K562 (cell line): ENCODE measurements around the gene TMEM143. TPM values are rescaled to one million over a fixed set of nuclear protein-coding genes. Genes with fewer than 3 reads are reported as not detected.
A peak's percentile ranks its signal among the peaks of the same experiment; 100 is the strongest.

Experiments
- ASH1L ChIP-seq: fragments of 450-650 bp; IDR thresholded peaks from 2 replicates; pipeline ENCODE4 v1.6.1; 2018; ENCODE audit warnings: borderline replicate concordance, mild to moderate bottlenecking, low read depth; ENCODE audit not compliant: partially characterized antibody
- EP300 ChIP-seq: IDR thresholded peaks from 2 replicates; pipeline ENCODE4 v1.6.1; 2012; ENCODE audit warnings: low read length, improper control_type of control experiment
- HNRNPK ChIP-seq: fragments of 200-400 bp; formaldehyde crosslinking; IDR thresholded peaks from one replicate; pipeline ENCODE4 v1.6.1; 2018; ENCODE audit warnings: mild to moderate bottlenecking, low read depth, low read length; ENCODE audit not compliant: poor library complexity, severe bottlenecking
- MEIS2 ChIP-seq: fragments of 450-650 bp; IDR thresholded peaks from 2 replicates; pipeline ENCODE4 v1.6.1; 2014; ENCODE audit warnings: mild to moderate bottlenecking; ENCODE audit not compliant: partially characterized antibody
- POLR2B ChIP-seq: fragments of 450-650 bp; IDR thresholded peaks from 2 replicates; pipeline ENCODE4 v1.6.1; 2018; ENCODE audit warnings: low read depth; ENCODE audit not compliant: partially characterized antibody
- ZNF232 ChIP-seq: sonication (generic); formaldehyde crosslinking; IDR thresholded peaks from 2 replicates; pipeline ENCODE4 v1.8.0; 2022; ENCODE audit warnings: mild to moderate bottlenecking, missing genetic modification reagents
- ZNF354B ChIP-seq: fragments of 250-450 bp; sonication (Bioruptor Pico); IDR thresholded peaks from 2 replicates; pipeline ENCODE4 v1.4.0; 2020
- ZNF589 ChIP-seq: fragments of 200-800 bp; sonication (Bioruptor generic); IDR thresholded peaks from 2 replicates; pipeline ENCODE4 v1.6.1; 2016; ENCODE audit warnings: low read depth, missing genetic modification characterization, missing compliant biosample characterization
- polyA plus RNA-seq, 8 experiments: library from polyadenylated mRNA; depleted of rRNA in 4 of 8; stranded (reverse) in 5 of 8; unstranded in 3 of 8; fragments of >200 nt; fragmentation: Nextera tagmentation in 2 of 8; fragmentation: Illumina TruSeq in 1 of 8; extraction: Ambion mirVana in 2 of 8; extraction: Trizol in 1 of 8; gene quantifications; 2 replicates each; pipeline versions ENCODE4 v1.2.1 to v1.2.3, GENCODE V29; 2011 to 2014; ENCODE audit warnings: inconsistent platforms in 1 of 8, missing spikeins in 1 of 8
- total RNA-seq, 7 experiments: library from RNA; depleted of rRNA in 6 of 7; stranded (reverse); fragments of >200 nt in 6 of 7; fragmentation: Illumina TruSeq in 2 of 7; extraction: Trizol in 2 of 7; gene quantifications; 2 replicates each; pipeline versions ENCODE4 v1.2.1 to v1.2.3, GENCODE V29; 2011 to 2021; ENCODE audit warnings: low replicate concordance in 1 of 7
- TF ChIP-seq, protein P1 (sequence below), 2 experiments: fragments of 450-650 bp; IDR thresholded peaks; 2 replicates each; pipeline ENCODE4 v1.6.1; 2016; ENCODE audit warnings: mild to moderate bottlenecking in 2 of 2, borderline replicate concordance in 1 of 2, low read depth in 1 of 2, moderate library complexity in 1 of 2
- TF ChIP-seq, protein P2 (sequence below): fragments of 250-450 bp; sonication (Bioruptor Pico); IDR thresholded peaks from 2 replicates; pipeline ENCODE4 v1.8.0; 2021; ENCODE audit warnings: moderate library complexity, mild to moderate bottlenecking, inconsistent platforms
- TF ChIP-seq, protein P3 (sequence below): fragments of 250-450 bp; sonication (Bioruptor Pico); IDR thresholded peaks from 2 replicates; pipeline ENCODE4 v1.4.0; 2020; ENCODE audit warnings: mild to moderate bottlenecking, moderate library complexity

TMEM143 gene
- total and polyA plus RNA-seq, 9 of the 15 experiments (the other 6 are each of a cell fraction or from before 2014, with no cell fraction given): 0.66 to 8.8 (median 4.3) TPM

DNA sequence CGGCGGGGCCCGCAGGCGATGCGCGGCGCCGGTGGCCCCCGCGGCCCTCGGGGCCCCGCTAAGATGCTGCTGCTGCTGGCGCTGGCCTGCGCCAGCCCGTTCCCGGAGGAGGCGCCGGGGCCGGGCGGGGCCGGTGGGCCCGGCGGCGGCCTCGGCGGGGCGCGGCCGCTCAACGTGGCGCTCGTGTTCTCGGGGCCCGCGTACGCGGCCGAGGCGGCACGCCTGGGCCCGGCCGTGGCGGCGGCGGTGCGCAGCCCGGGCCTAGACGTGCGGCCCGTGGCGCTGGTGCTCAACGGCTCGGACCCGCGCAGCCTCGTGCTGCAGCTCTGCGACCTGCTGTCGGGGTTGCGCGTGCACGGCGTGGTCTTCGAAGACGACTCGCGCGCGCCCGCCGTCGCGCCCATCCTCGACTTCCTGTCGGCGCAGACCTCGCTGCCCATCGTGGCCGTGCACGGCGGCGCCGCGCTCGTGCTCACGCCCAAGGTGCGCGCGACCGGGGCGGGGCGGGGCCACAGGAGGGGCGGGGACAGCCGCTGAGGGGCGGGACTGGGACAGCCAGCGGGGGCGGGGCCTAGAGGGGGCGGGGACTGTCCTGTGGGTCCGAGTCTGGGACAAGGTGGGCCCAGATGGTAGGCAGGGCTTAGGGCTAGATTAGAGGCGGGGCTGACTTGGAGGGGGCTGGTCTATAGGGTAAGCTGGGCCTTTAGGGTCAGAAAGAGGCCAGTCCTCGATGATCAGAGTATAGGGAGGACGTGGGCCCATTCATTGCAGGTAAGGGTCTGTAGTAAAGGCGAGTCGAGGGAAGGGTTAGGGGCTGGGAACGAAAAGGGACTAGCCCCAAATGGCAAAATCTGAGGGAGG, 34.9 kb upstream of the TMEM143 start (continued):
- TF ChIP-seq, protein P1, sequence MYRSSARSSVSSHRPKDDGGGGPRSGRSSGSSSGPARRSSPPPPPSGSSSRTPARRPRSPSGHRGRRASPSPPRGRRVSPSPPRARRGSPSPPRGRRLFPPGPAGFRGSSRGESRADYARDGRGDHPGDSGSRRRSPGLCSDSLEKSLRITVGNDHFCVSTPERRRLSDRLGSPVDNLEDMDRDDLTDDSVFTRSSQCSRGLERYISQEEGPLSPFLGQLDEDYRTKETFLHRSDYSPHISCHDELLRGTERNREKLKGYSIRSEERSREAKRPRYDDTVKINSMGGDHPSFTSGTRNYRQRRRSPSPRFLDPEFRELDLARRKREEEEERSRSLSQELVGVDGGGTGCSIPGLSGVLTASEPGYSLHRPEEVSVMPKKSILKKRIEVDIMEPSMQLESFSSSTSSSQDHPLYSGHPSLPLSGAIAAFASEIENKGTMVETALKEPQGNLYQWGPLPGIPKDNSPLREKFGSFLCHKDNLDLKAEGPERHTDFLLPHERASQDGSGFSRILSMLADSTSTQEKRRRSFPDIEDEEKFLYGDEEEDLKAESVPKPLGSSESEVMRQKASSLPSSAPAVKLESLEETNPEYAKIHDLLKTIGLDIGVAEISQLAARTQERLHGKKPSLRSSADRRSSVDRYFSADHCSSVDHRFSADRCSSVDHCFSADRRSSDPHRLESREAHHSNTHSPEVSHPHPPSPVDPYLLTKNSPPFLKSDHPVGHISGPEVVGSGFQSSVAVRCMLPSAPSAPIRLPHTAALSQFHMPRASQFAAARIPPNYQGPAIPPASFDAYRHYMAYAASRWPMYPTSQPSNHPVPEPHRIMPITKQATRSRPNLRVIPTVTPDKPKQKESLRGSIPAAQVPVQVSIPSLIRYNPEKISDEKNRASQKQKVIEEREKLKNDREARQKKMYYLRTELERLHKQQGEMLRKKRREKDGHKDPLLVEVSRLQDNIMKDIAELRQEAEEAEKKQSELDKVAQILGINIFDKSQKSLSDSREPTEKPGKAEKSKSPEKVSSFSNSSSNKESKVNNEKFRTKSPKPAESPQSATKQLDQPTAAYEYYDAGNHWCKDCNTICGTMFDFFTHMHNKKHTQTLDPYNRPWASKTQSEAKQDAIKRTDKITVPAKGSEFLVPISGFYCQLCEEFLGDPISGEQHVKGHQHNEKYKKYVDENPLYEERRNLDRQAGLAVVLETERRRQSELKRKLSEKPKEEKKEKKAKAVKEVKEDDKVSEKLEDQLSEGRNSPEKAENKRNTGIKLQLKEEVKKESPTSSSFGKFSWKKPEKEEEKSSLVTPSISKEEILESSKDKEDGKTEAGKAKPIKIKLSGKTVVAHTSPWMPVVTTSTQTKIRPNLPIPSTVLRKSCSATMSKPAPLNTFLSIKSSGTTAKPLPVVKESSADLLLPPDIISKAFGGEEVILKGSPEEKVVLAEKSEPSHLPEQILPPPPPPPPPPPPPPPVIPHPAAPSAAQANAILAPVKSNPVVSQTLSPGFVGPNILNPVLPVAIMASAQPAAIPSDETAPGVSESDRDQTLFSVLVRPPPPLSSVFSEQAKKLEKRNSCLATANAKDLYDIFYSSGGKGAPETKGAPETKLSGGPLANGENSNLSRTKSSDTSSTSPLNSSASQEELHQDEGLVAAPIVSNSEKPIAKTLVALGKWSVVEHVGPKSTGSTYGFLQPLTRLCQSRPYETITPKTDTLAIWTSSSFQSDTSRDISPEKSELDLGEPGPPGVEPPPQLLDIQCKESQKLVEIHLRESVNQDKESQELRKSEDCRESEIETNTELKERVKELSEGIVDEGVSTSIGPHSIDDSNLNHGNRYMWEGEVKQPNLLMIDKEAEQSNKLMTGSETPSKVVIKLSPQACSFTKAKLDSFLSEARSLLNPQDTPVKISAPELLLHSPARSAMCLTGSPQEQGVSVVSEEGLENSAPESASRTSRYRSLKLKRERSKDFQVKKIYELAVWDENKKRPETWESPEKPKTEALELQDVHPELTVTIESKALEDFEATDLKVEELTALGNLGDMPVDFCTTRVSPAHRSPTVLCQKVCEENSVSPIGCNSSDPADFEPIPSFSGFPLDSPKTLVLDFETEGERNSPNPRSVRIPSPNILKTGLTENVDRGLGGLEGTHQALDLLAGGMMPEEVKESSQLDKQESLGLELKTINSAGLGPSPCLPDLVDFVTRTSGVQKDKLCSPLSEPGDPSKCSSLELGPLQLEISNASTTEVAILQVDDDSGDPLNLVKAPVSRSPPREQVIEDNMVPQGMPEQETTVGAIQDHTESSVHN (IDR thresholded peaks at IDR 0.05; ENCODE audit: borderline replicate concordance in 1 of 2, low read depth in 1 of 2): no peak
- TF ChIP-seq ZNF589 (peak; percentile 96), ZNF354B (no peak), ZNF232 (CRISPR knock-in tag) (no peak), ASH1L (no peak), HNRNPK (no peak), POLR2B (peak; percentile 97), EP300 (no peak), MEIS2 (no peak)
- TF ChIP-seq, protein P2, sequence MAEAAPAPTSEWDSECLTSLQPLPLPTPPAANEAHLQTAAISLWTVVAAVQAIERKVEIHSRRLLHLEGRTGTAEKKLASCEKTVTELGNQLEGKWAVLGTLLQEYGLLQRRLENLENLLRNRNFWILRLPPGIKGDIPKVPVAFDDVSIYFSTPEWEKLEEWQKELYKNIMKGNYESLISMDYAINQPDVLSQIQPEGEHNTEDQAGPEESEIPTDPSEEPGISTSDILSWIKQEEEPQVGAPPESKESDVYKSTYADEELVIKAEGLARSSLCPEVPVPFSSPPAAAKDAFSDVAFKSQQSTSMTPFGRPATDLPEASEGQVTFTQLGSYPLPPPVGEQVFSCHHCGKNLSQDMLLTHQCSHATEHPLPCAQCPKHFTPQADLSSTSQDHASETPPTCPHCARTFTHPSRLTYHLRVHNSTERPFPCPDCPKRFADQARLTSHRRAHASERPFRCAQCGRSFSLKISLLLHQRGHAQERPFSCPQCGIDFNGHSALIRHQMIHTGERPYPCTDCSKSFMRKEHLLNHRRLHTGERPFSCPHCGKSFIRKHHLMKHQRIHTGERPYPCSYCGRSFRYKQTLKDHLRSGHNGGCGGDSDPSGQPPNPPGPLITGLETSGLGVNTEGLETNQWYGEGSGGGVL (CRISPR knock-in tag): no peak
- TF ChIP-seq, protein P3, sequence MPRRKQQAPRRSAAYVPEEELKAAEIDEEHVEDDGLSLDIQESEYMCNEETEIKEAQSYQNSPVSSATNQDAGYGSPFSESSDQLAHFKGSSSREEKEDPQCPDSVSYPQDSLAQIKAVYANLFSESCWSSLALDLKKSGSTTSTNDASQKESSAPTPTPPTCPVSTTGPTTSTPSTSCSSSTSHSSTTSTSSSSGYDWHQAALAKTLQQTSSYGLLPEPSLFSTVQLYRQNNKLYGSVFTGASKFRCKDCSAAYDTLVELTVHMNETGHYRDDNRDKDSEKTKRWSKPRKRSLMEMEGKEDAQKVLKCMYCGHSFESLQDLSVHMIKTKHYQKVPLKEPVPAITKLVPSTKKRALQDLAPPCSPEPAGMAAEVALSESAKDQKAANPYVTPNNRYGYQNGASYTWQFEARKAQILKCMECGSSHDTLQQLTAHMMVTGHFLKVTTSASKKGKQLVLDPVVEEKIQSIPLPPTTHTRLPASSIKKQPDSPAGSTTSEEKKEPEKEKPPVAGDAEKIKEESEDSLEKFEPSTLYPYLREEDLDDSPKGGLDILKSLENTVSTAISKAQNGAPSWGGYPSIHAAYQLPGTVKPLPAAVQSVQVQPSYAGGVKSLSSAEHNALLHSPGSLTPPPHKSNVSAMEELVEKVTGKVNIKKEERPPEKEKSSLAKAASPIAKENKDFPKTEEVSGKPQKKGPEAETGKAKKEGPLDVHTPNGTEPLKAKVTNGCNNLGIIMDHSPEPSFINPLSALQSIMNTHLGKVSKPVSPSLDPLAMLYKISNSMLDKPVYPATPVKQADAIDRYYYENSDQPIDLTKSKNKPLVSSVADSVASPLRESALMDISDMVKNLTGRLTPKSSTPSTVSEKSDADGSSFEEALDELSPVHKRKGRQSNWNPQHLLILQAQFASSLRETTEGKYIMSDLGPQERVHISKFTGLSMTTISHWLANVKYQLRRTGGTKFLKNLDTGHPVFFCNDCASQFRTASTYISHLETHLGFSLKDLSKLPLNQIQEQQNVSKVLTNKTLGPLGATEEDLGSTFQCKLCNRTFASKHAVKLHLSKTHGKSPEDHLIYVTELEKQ (CRISPR knock-in tag): no peak
